GM08714 (cell line): ENCODE measurements around the gene STEAP4.

Experiments used
- H3K4me3 ChIP-seq: fragments of 200-500 bp; sonication (Bioruptor generic); 2 replicates; pipeline ENCODE4 v1.5.1; 2014; ENCODE audit warnings: mild to moderate bottlenecking, low read length, inconsistent platforms
- ZNF274 ChIP-seq: IDR thresholded peaks from 2 replicates; pipeline ENCODE4 v1.6.1; 2012; ENCODE audit warnings: mild to moderate bottlenecking, low read depth, low read length

The STEAP4 gene

GRCh38 chr7:88230646-88231045 lies 76.0 kb downstream of the STEAP4 start:
- TF ChIP-seq ZNF274, result no peak
- H3K4me3 ChIP-seq, result no peak overlapping the region

- no peak for TF ChIP-seq ZNF274
- no peak overlapping the region for H3K4me3 ChIP-seq
Observed at GRCh38 chr7:88229302-88229995, 77.2 kb downstream of the STEAP4 start.

GRCh38 chr7:88226886-88227516 lies 79.7 kb downstream of the STEAP4 start:
- no peak for TF ChIP-seq ZNF274
- no peak overlapping the region for H3K4me3 ChIP-seq

GRCh38 chr7:88226201-88226600 lies 80.5 kb downstream of the STEAP4 start:
- TF ChIP-seq ZNF274, result no peak
- no peak overlapping the region for H3K4me3 ChIP-seq

- H3K4me3 ChIP-seq, result no peak overlapping the region
- no peak for TF ChIP-seq ZNF274
Observed at GRCh38 chr7:88224601-88225275, 82.0 kb downstream of the STEAP4 start.

- no peak for TF ChIP-seq ZNF274
- no peak overlapping the region for H3K4me3 ChIP-seq
Observed at GRCh38 chr7:88223265-88223664, 83.4 kb downstream of the STEAP4 start.
